ENCODE data around the gene HOXB9.

HOXB9 gene

DNA sequence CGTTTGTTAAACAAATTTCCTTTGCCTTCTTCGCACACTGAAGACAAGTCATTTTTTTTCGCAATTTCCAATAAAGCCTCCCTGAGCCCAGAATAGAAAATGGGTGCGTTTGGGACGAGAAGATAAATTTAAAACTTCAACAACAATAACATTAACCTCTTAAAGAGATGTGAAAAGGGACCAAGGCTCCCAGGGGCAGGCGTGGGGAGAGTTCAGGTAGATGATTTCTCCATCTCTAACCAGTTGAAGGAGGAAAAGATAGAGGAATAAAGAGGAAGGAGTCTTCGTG is 46.7 kb downstream of the HOXB9 start:
- peak overlapping the region; percentile 79 for H3K4me3 ChIP-seq (ENCODE audit: low read depth, low read length)
- TF ChIP-seq, protein P1, sequence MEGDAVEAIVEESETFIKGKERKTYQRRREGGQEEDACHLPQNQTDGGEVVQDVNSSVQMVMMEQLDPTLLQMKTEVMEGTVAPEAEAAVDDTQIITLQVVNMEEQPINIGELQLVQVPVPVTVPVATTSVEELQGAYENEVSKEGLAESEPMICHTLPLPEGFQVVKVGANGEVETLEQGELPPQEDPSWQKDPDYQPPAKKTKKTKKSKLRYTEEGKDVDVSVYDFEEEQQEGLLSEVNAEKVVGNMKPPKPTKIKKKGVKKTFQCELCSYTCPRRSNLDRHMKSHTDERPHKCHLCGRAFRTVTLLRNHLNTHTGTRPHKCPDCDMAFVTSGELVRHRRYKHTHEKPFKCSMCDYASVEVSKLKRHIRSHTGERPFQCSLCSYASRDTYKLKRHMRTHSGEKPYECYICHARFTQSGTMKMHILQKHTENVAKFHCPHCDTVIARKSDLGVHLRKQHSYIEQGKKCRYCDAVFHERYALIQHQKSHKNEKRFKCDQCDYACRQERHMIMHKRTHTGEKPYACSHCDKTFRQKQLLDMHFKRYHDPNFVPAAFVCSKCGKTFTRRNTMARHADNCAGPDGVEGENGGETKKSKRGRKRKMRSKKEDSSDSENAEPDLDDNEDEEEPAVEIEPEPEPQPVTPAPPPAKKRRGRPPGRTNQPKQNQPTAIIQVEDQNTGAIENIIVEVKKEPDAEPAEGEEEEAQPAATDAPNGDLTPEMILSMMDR (IDR thresholded peaks at IDR 0.05; ENCODE audit: low read depth, low read length), result no peak

DNA sequence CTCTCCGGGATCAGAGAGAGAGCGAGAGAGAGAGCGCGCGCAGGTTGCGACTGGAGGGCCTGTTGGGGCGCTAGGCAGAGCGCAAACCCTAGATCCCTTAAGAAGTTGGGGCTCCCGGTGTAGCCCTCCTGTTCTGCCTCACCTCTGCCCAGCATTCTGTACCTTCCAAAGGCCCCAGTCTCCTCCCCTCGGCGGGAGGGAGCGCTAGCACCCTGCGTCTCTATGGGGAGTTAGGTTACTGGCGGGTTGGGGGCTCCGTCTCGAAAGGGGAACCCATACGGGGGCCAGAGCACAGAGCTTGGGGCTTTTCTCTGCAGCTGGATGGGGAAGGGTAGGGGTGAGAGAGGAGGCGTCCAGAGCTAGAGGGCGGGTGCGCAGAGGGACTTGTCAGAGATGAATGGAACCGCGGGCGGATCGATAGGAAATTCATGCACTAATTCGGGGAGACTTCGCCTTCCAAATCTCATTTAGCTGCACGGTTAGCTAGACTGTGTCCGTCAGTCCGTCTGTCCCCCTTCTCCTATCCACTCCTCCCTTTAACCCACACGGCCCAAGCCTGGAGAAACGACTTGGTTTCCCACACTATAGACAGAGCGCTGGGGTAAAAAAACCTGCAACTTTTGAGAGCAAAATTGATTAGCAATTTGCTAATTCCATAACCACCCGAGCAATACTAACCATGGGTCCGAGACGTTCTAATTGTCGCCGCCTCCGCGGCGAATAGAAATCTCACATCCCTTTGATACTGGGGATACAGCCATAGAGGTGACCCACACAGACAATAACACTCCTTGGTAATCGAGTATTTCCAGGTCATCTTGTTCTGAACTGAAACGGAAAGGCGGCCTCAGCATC is 47.3 kb downstream of the HOXB9 start:
- peak overlapping the region; percentile 79 for H3K4me3 ChIP-seq (ENCODE audit: low read depth, low read length)

DNA sequence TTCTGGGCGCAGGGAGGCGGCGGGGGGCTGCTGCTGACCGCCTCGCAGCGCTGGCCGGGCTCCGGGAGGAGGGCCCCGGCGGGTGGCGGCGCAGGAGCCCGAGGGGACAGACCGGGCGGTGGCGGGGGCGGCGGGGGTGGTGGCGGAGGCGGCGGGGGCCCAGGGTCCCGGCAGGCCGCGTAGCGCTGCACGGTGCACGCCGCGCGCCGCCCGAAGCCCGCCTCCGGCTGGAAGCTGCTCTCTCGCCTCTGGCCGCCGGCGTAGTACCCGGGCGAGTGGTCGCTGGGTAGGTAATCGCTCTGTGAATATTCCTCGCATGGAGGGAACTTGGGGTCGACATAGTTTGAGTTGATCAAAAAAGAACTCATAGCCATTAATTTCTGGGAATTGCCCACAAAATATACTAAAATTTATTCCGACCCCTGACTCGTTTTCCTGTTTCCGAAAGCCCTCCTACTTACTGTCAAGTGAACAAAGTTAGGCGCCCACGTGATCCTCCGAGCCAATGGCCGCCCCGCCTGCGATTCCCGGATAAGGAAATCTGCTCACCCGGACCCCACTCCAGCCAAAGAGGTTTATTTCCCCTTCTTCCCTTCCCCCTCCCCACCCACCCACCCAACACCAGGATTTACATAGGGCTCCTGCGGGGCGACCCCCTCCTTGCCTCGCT is 48.1 kb downstream of the HOXB9 start, which contains the start of gene HOXB4:
Gene HOXB4 (minus strand): TSS at position 405 of the 670 bp plus-strand sequence. CDS start 31 bp downstream, at position 374.
- TF ChIP-seq, protein P1 (IDR thresholded peaks at IDR 0.05; ENCODE audit: low read depth, low read length), result no peak
- H3K4me3 ChIP-seq (ENCODE audit: low read depth, low read length), result peak within 1 kb of the TSS; percentile 79

More for the DNA sequence above, 47.3 kb downstream of the HOXB9 start:
- TF ChIP-seq, protein P1 (IDR thresholded peaks at IDR 0.05; ENCODE audit: low read depth, low read length), result no peak

DNA sequence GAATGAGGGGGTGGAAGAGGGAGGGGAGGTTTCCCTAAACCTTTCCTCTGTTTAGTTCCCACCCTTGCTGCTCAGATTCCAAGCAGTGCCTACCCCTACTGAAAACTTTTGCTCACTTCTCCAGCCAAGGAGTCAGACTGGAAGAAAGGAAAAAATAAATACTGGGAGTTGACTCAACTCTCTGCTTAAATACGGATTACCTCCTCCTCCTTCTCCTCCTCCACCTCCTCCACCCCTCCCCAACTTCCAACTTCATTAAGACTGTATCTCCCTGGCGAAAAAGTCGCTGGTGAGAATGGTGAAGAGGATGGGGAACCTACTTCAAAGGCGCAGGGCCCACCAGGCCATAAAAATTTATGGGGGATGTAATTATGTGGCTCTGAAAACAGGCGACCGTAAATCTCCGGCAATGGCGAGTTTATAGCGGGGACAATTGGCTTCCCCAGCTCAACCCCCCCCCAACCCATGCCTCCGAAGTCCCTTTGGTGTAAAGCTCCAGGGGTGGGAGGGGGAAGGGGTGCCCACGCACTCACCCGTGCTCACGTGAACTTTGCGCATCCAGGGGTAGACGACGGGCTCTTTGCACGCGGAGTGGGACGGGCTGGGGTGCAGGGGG is 48.7 kb downstream of the HOXB9 start:
- H3K4me3 ChIP-seq (ENCODE audit: low read depth, low read length), result peak overlapping the region; percentile 79
- TF ChIP-seq, protein P1 (IDR thresholded peaks at IDR 0.05; ENCODE audit: low read depth, low read length), result no peak

DNA sequence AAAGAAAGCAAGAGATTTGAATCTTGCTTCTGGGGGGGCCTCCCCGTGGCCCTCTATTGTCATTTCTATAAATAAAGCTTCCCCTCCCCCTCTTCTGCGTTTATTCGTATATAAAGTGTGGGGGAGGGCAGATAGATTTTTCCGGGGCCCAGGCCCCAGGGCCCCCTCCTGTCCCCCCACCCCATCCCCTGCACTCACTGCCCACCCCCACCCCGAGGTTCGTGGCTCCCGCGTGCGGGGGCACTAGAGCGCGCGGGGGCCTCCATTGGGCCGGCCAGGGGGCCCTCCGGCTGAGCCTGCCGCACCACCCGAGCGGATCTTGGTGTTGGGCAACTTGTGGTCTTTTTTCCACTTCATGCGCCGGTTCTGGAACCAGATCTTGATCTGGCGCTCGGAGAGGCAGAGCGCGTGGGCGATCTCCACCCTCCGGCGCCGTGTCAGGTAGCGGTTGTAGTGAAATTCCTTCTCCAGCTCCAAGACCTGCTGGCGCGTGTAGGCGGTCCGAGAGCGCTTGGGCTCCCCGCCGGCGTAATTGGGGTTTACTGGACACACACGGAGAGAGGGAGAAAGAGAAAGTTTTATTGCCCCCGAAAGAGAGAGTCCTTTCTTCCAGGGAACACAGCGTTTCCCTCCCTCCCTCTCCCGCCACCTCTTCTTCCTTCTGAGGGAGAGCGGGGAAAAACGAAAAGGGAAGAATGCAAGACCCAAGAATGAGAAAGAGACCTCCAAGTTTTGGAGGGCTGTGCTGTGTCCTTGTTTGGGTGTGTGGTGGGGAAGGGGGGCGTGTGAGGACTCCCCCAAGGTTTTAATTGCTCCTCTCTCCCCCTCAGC is 49.5 kb downstream of the HOXB9 start:
- TF ChIP-seq, protein P1 (IDR thresholded peaks at IDR 0.05; ENCODE audit: low read depth, low read length), result no peak
- H3K4me3 ChIP-seq (ENCODE audit: low read depth, low read length), result peak overlapping the region; percentile 79

DNA sequence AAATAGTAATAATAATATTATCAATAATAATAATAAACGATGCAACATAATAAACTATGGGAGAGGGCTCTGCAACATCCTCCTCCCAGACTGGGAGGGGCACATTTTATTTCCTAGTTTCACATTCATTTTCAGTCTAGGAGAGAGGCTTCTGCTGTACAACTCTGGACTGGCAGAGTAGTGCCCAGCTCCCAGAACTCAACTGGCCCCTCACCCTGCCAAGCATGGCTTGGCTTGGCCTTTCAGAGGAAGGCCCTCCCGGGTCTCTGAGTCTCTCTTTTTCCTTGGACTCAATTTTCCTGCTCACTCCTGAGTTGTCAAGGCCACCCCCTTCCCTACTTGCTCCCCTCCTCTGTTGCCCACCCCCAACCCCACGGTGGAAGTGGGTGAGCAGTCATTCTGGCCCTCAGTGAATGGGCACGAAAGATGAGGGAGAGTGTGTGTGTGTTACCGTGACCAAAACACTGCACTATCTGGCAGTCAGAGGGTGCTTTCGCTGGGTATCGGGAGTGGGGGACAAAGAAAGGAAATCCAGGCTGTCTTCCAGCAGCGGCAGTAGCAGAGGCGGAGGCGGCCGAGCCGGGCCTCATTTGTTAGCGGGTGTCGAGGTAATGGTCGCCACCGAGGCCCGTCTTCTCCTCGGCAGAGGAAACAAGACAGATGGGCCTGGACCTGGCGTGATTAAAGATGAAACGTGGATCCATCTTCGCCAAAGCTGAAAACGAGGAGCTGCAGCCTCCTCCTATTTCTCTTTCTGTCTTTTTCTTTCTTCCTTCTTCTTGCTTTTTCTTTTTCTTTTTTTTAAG is 50.3 kb downstream of the HOXB9 start:
- H3K4me3 ChIP-seq (ENCODE audit: low read depth, low read length), result peak overlapping the region; percentile 79

More for the DNA sequence above, 50.3 kb downstream of the HOXB9 start:
- TF ChIP-seq, protein P1 (IDR thresholded peaks at IDR 0.05; ENCODE audit: low read depth, low read length), result no peak
